ENCODE results near the gene NUDT13.
"Not testable (repeated sequence)": the region's sequence is repeated elsewhere in the genome, so short reads cannot be mapped to it uniquely, and the experiment has no call there.

Gene NUDT13

GRCh38 chr10:73139251-73139650 lies 29.0 kb downstream of the NUDT13 start:
- Histone ChIP-seq H3K27me3 (ENCODE audit: insufficient read depth, insufficient read length) (no peaks in the 10 kb centered on the region), H3K36me3 (ENCODE audit: insufficient read depth, insufficient read length, low read length) (peaks cover 57% of the 10 kb centered on the region)

DNA sequence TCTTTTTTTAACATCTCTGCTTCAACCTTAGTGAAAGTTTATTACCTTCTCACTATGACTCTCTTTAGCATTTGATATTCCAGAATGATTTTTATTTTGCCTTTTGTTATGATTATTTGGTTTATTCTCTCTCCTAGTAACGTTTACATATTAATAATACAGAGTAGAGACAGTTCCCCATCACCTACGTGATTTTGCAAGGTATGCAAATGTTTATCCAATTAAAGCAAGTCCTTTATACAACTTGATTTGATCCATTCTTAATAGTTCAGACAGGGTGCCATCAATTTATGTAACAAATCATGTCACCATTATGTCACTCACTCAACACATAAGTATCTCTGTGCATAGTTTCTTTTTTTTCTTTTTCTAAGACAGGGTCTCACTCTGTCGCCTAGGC lies 31.3 kb downstream of the NUDT13 start:
- Histone ChIP-seq H3K9ac (ENCODE audit: insufficient read length, low read depth) (no peak overlapping the region), H3K4me3 (ENCODE audit: insufficient read length, low read depth) (no peak overlapping the region), H3K36me3 (ENCODE audit: insufficient read depth, insufficient read length, low read length) (peaks cover 61% of the 10 kb centered on the region), H3K4me1 (ENCODE audit: insufficient read depth, insufficient read length) (no peaks in the 10 kb centered on the region), H3K9me3 (ENCODE audit: insufficient read depth, low read length) (no peaks in the 10 kb centered on the region), H3K27me3 (ENCODE audit: insufficient read depth, insufficient read length) (no peaks in the 10 kb centered on the region)
- TF ChIP-seq YY1 (IDR thresholded peaks at IDR 0.05; ENCODE audit: insufficient read depth, insufficient read length), result no peak
- no peak for TF ChIP-seq ZNF274 (IDR thresholded peaks at IDR 0.05; ENCODE audit: low read depth, low read length)
- no peak for TF ChIP-seq SUZ12 (IDR thresholded peaks at IDR 0.05; ENCODE audit: extremely low read depth, insufficient read depth, insufficient read length)
- no peak for DNase-seq (ENCODE audit: low read depth, low spot score)

More at GRCh38 chr10:73139251-73139650, 29.0 kb downstream of the NUDT13 start:
- Histone ChIP-seq H3K4me1 (ENCODE audit: insufficient read depth, insufficient read length) (no peaks in the 10 kb centered on the region), H3K4me3 (ENCODE audit: insufficient read length, low read depth) (no peak overlapping the region), H3K9me3 (ENCODE audit: insufficient read depth, low read length) (no peaks in the 10 kb centered on the region), H3K9ac (ENCODE audit: insufficient read length, low read depth) (no peak overlapping the region)
- no peak for DNase-seq (ENCODE audit: low read depth, low spot score)
- TF ChIP-seq YY1 (IDR thresholded peaks at IDR 0.05; ENCODE audit: insufficient read depth, insufficient read length) (no peak), SUZ12 (IDR thresholded peaks at IDR 0.05; ENCODE audit: extremely low read depth, insufficient read depth, insufficient read length) (no peak), ZNF274 (IDR thresholded peaks at IDR 0.05; ENCODE audit: low read depth, low read length) (no peak)

DNA sequence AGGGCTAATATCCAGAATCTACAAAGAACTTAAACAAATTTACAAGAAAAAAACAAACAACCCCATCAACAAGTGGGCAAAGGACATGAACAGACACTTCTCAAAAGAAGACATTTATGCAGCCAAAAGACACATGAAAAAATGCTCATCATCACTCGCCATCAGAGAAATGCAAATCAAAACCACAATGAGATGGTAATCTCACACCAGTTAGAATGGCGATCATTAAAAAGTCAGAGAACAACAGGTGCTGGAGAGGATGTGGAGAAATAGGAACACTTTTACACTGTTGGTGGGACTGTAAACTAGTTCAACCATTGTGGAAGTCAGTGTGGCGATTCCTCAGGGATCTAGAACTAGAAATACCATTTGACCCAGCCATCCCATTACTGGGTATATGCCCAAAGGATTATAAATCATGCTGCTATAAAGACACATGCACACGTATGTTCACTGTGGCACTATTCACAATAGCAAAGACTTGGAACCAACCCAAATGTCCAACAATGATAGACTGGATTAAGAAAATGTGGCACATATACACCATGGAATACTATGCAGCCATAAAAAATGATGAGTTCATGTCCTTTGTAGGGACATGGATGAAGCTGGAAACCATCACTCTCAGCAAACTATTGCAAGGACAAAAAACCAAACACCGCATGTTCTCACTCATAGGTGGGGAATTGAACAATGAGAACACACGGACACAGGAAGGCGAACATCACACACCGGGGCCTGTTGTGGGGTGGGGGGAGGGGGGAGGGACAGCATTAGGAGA lies 40.6 kb downstream of the NUDT13 start:
- not testable (repeated sequence) for H3K9ac ChIP-seq (ENCODE audit: insufficient read length, low read depth); H3K9me3 ChIP-seq (ENCODE audit: insufficient read depth, low read length); DNase-seq (ENCODE audit: low read depth, low spot score); H3K4me3 ChIP-seq (ENCODE audit: insufficient read length, low read depth); H3K4me1 ChIP-seq (ENCODE audit: insufficient read depth, insufficient read length); H3K27me3 ChIP-seq (ENCODE audit: insufficient read depth, insufficient read length)
- peaks cover 51% of the 10 kb centered on the region for H3K36me3 ChIP-seq (ENCODE audit: insufficient read depth, insufficient read length, low read length)

- Histone ChIP-seq H3K4me3 (ENCODE audit: insufficient read length, low read depth) (no peak overlapping the region), H3K4me1 (ENCODE audit: insufficient read depth, insufficient read length) (no peaks in the 10 kb centered on the region), H3K27me3 (ENCODE audit: insufficient read depth, insufficient read length) (no peaks in the 10 kb centered on the region), H3K9ac (ENCODE audit: insufficient read length, low read depth) (no peak overlapping the region), H3K36me3 (ENCODE audit: insufficient read depth, insufficient read length, low read length) (peaks cover 47% of the 10 kb centered on the region), H3K9me3 (ENCODE audit: insufficient read depth, low read length) (no peaks in the 10 kb centered on the region)
- DNase-seq (ENCODE audit: low read depth, low spot score), result no peak
- no peak for TF ChIP-seq YY1 (IDR thresholded peaks at IDR 0.05; ENCODE audit: insufficient read depth, insufficient read length)
Measured at GRCh38 chr10:73152009-73152408, 41.8 kb downstream of the NUDT13 start.

DNA sequence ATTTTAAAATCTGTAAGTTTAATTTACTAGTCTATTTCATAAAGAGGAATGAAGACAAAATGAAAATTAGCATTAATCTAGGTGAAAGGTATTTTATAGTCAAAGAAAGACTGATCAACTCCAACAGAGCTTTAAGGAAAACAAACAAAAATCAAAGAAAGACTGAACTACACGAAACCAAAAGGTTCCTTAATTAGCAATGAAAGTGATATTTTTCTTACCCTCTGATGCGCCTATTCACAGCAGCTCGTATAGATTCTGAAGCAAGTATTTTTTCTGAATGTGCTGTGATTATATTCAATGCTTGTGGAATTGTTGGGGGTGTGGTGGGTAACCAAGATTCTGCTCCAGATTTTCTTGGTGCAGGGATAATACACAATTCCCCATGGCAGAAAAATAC lies 45.8 kb downstream of the NUDT13 start:
- Histone ChIP-seq H3K9me3 (ENCODE audit: insufficient read depth, low read length) (no peaks in the 10 kb centered on the region), H3K36me3 (ENCODE audit: insufficient read depth, insufficient read length, low read length) (peaks cover 51% of the 10 kb centered on the region), H3K9ac (ENCODE audit: insufficient read length, low read depth) (no peak overlapping the region), H3K4me3 (ENCODE audit: insufficient read length, low read depth) (no peak overlapping the region), H3K4me1 (ENCODE audit: insufficient read depth, insufficient read length) (no peaks in the 10 kb centered on the region), H3K27me3 (ENCODE audit: insufficient read depth, insufficient read length) (no peaks in the 10 kb centered on the region)
- TF ChIP-seq SUZ12 (IDR thresholded peaks at IDR 0.05; ENCODE audit: extremely low read depth, insufficient read depth, insufficient read length) (no peak), ZNF274 (IDR thresholded peaks at IDR 0.05; ENCODE audit: low read depth, low read length) (no peak), YY1 (IDR thresholded peaks at IDR 0.05; ENCODE audit: insufficient read depth, insufficient read length) (no peak)
- no peak for DNase-seq (ENCODE audit: low read depth, low spot score)

- Histone ChIP-seq H3K4me1 (ENCODE audit: insufficient read depth, insufficient read length) (peaks cover 2% of the 10 kb centered on the region), H3K36me3 (ENCODE audit: insufficient read depth, insufficient read length, low read length) (peaks cover 43% of the 10 kb centered on the region), H3K9me3 (ENCODE audit: insufficient read depth, low read length) (no peaks in the 10 kb centered on the region), H3K27me3 (ENCODE audit: insufficient read depth, insufficient read length) (no peaks in the 10 kb centered on the region), H3K4me3 (ENCODE audit: insufficient read length, low read depth) (no peak overlapping the region), H3K9ac (ENCODE audit: insufficient read length, low read depth) (no peak overlapping the region)
- peak; percentile 35 for DNase-seq (ENCODE audit: low read depth, low spot score)
- TF ChIP-seq SUZ12 (IDR thresholded peaks at IDR 0.05; ENCODE audit: extremely low read depth, insufficient read depth, insufficient read length) (no peak), ZNF274 (IDR thresholded peaks at IDR 0.05; ENCODE audit: low read depth, low read length) (no peak), YY1 (IDR thresholded peaks at IDR 0.05; ENCODE audit: insufficient read depth, insufficient read length) (no peak)
Measured at GRCh38 chr10:73159038-73159648, 48.9 kb downstream of the NUDT13 start.

DNA sequence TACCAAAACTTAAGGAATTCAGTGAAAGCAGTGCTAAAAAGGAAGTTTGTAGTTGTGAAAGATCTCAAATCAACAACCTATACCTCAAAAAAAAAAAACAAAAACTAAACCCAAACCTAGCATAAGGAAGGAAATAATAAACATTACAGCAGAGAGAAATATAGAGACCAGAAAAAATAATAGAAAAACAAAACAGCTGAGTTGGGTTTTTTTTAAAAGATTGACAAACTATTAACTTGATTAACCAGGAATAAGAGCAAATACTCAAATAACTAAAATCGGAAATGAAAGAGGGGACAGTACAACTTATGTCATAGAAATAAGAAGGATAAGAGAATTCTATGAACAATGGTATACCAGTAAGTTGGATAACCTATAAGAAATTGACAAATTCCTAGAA lies 50.8 kb downstream of the NUDT13 start:
- H3K36me3 ChIP-seq (ENCODE audit: insufficient read depth, insufficient read length, low read length), result peaks cover 44% of the 10 kb centered on the region
- TF ChIP-seq YY1 (IDR thresholded peaks at IDR 0.05; ENCODE audit: insufficient read depth, insufficient read length) (no peak), ZNF274 (IDR thresholded peaks at IDR 0.05; ENCODE audit: low read depth, low read length) (no peak), SUZ12 (IDR thresholded peaks at IDR 0.05; ENCODE audit: extremely low read depth, insufficient read depth, insufficient read length) (no peak)
- no peak overlapping the region for H3K9ac ChIP-seq (ENCODE audit: insufficient read length, low read depth)

More for the DNA sequence above, 50.8 kb downstream of the NUDT13 start:
- Histone ChIP-seq H3K27me3 (ENCODE audit: insufficient read depth, insufficient read length) (no peaks in the 10 kb centered on the region), H3K4me3 (ENCODE audit: insufficient read length, low read depth) (no peak overlapping the region), H3K4me1 (ENCODE audit: insufficient read depth, insufficient read length) (peaks cover 2% of the 10 kb centered on the region), H3K9me3 (ENCODE audit: insufficient read depth, low read length) (no peaks in the 10 kb centered on the region)
- DNase-seq (ENCODE audit: low read depth, low spot score), result no peak

All from NT2/D1 (cell line).